K562 (cell line): ENCODE measurements around the gene MPDU1. TPM values are rescaled to one million over a fixed set of nuclear protein-coding genes. Genes with fewer than 3 reads are reported as not detected.

Experiments
- ARID1B ChIP-seq: fragments of 450-650 bp; IDR thresholded peaks from 2 replicates; pipeline ENCODE4 v1.6.1; 2016; ENCODE audit warnings: antibody characterized with exemption, mild to moderate bottlenecking, inconsistent platforms
- CBX1 ChIP-seq: sonication (generic); IDR thresholded peaks from 2 replicates; pipeline ENCODE4 v1.6.1; 2016; ENCODE audit warnings: antibody characterized with exemption, low read depth, mild to moderate bottlenecking
- CREM ChIP-seq: IDR thresholded peaks from 2 replicates; pipeline ENCODE4 v1.6.1; 2014; ENCODE audit warnings: antibody characterized with exemption, low read depth
- CTBP1 ChIP-seq: fragments of 450-650 bp; IDR thresholded peaks from 2 replicates; pipeline ENCODE4 v1.6.1; 2016; ENCODE audit warnings: borderline replicate concordance
- HDAC2 ChIP-seq: fragments of 450-650 bp; IDR thresholded peaks from 2 replicates; pipeline ENCODE4 v1.6.1; 2016; ENCODE audit warnings: mild to moderate bottlenecking
- KLF10 ChIP-seq: fragments of 250-450 bp; sonication (Bioruptor Pico); IDR thresholded peaks from 2 replicates; pipeline ENCODE4 v1.6.1; 2021; ENCODE audit warnings: matching md5 sums
- MTA1 ChIP-seq: fragments of 450-650 bp; IDR thresholded peaks from 2 replicates; pipeline ENCODE4 v1.6.1; 2017; ENCODE audit warnings: borderline replicate concordance
- MTA3 ChIP-seq: fragments of 450-650 bp; formaldehyde crosslinking; IDR thresholded peaks from 2 replicates; pipeline ENCODE4 v1.6.1; 2017; ENCODE audit warnings: mild to moderate bottlenecking, borderline replicate concordance
- MXD1 ChIP-seq: fragments of 250-450 bp; sonication (Bioruptor Pico); IDR thresholded peaks from 2 replicates; pipeline ENCODE4 v1.8.0; 2021; ENCODE audit warnings: borderline replicate concordance, mild to moderate bottlenecking, moderate library complexity; ENCODE audit not compliant: poor library complexity, severe bottlenecking
- NCOA6 ChIP-seq: fragments of 450-650 bp; IDR thresholded peaks from 2 replicates; pipeline ENCODE4 v1.6.1; 2017; ENCODE audit warnings: mild to moderate bottlenecking
- NFXL1 ChIP-seq: fragments of 450-650 bp; formaldehyde crosslinking; IDR thresholded peaks from 2 replicates; pipeline ENCODE4 v1.4.0; 2021; ENCODE audit warnings: mild to moderate bottlenecking
- POU5F1 ChIP-seq: fragments of 150-350 bp; IDR thresholded peaks from 2 replicates; pipeline ENCODE4 v1.6.1; 2014; ENCODE audit warnings: borderline replicate concordance, low read length, low read depth, mild to moderate bottlenecking; ENCODE audit not compliant: partially characterized antibody
- RREB1 ChIP-seq: fragments of 250-450 bp; sonication (Bioruptor Pico); IDR thresholded peaks from 2 replicates; pipeline ENCODE4 v1.4.0; 2020
- XRCC5 ChIP-seq: fragments of 200-400 bp; formaldehyde crosslinking; IDR thresholded peaks from 2 replicates; pipeline ENCODE4 v1.6.1; 2017; ENCODE audit warnings: low read depth, mild to moderate bottlenecking, low read length
- ZHX1 ChIP-seq: fragments of 150-350 bp; conservative IDR thresholded peaks from 2 replicates; pipeline ENCODE4 v1.6.1; 2014; ENCODE audit warnings: low read length
- ZNF24 ChIP-seq: fragments of 450-650 bp; IDR thresholded peaks from 2 replicates; pipeline ENCODE4 v1.6.1; 2016
- ZNF316 ChIP-seq: fragments of 450-650 bp; IDR thresholded peaks from 2 replicates; pipeline ENCODE4 v1.6.1; 2016
- ZNF436 ChIP-seq: fragments of 250-450, 450-650 bp; sonication (Bioruptor Pico); formaldehyde crosslinking; IDR thresholded peaks from 2 replicates; pipeline ENCODE4 v1.7.0; 2020; ENCODE audit warnings: mild to moderate bottlenecking
- polyA plus RNA-seq, 8 experiments: library from polyadenylated mRNA; depleted of rRNA in 4 of 8; stranded (reverse) in 5 of 8; unstranded in 3 of 8; fragments of >200 nt; fragmentation: Nextera tagmentation in 2 of 8; fragmentation: Illumina TruSeq in 1 of 8; extraction: Ambion mirVana in 2 of 8; extraction: Trizol in 1 of 8; gene quantifications; 2 replicates each; pipeline versions ENCODE4 v1.2.1 to v1.2.3, GENCODE V29; 2011 to 2014; ENCODE audit warnings: inconsistent platforms in 1 of 8, missing spikeins in 1 of 8
- total RNA-seq, 7 experiments: library from RNA; depleted of rRNA in 6 of 7; stranded (reverse); fragments of >200 nt in 6 of 7; fragmentation: Illumina TruSeq in 2 of 7; extraction: Trizol in 2 of 7; gene quantifications; 2 replicates each; pipeline versions ENCODE4 v1.2.1 to v1.2.3, GENCODE V29; 2011 to 2021; ENCODE audit warnings: low replicate concordance in 1 of 7
- TF ChIP-seq, protein P1 (sequence below): sonication (generic); formaldehyde crosslinking; IDR thresholded peaks from 2 replicates; pipeline ENCODE4 v1.8.1; 2023; ENCODE audit warnings: mild to moderate bottlenecking, missing genetic modification reagents

MPDU1 gene
- total and polyA plus RNA-seq, 9 of the 15 experiments (the other 6 are each of a cell fraction or from before 2014, with no cell fraction given): 4.9 to 179 (median 77.1) TPM

- no peak for TF ChIP-seq RREB1 (CRISPR knock-in tag)
- TF ChIP-seq CREM: peak; percentile 40; the same call in 1 of the 2 replicates
- TF ChIP-seq CTBP1: peak; percentile 9; the same call in 1 of the 2 replicates
- no peak for TF ChIP-seq CBX1
- no peak for TF ChIP-seq KLF10
- no peak for TF ChIP-seq MTA1
- no peak for TF ChIP-seq ZNF436 (CRISPR knock-in tag)
- TF ChIP-seq NFXL1 (CRISPR knock-in tag): no peak
- no peak for TF ChIP-seq POU5F1
- peak; percentile 62; the same call in 1 of the 2 replicates for TF ChIP-seq XRCC5
- peak; percentile 15; the same call in 1 of the 2 replicates for TF ChIP-seq ARID1B
- no peak for TF ChIP-seq NCOA6
- no peak for TF ChIP-seq ZHX1
- TF ChIP-seq MTA3: 0 out of 2 replicates have a peak, but pooled peaks have one; percentile 29
- TF ChIP-seq, protein P1, sequence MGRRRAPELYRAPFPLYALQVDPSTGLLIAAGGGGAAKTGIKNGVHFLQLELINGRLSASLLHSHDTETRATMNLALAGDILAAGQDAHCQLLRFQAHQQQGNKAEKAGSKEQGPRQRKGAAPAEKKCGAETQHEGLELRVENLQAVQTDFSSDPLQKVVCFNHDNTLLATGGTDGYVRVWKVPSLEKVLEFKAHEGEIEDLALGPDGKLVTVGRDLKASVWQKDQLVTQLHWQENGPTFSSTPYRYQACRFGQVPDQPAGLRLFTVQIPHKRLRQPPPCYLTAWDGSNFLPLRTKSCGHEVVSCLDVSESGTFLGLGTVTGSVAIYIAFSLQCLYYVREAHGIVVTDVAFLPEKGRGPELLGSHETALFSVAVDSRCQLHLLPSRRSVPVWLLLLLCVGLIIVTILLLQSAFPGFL: no peak
- TF ChIP-seq ZNF24: no peak
- TF ChIP-seq MXD1 (CRISPR knock-in tag): no peak
- TF ChIP-seq ZNF316: 0 out of 2 replicates have a peak, but pooled peaks have one; percentile 10
- TF ChIP-seq HDAC2: 0 out of 2 replicates have a peak, but pooled peaks have one; percentile 46
Measured at GRCh38 chr17:7561028-7561575, 22.6 kb upstream of the MPDU1 start (continued).
